ENCODE data around the gene ANKRD11.
"Not testable (repeated sequence)": the region's sequence is repeated elsewhere in the genome, so short reads cannot be mapped to it uniquely, and the experiment has no call there.

The ANKRD11 gene

DNA sequence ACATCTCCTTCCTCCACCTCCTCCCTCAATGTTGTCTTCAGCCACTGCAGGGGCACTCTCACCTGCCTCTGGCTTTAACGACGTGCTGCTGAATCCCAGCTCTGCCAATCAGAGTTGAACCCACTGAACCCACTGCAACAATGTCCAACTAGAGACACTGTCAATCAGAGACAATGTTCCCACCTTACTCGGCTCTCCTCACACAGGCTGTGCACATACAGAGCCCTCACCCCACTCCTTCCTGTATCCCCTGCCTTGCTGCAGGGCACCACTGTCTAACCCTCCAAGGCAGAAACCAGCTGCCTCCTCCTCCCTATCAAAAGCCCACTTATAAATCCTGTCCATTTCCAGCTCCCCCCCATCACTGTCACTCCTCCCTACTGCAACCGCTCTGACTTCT is 58.7 kb downstream of the ANKRD11 start:
- DNase-seq (ENCODE audit: low read depth in 2 of 2) = no peak

DNA sequence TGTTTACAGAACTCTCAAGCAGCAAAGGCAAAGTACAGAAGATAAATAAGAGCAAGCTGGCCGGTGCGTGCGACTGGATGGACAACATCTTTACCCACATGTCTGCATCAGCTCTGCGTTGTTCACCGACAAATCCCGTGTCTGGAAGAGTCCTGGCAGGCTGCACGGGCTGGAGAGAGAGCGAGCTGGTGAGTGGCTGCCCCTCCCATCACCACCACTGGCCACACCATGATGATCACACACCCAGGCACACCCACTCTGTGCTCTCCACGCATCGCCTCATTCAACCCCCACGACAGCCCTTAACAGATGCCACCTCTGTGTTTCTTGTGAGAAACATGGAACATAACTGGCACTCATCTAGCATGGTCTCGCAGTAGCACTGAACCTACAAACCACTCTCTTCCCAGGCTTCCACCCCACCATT is 59.2 kb downstream of the ANKRD11 start:
- no peak for DNase-seq (ENCODE audit: low read depth in 2 of 2)

DNA sequence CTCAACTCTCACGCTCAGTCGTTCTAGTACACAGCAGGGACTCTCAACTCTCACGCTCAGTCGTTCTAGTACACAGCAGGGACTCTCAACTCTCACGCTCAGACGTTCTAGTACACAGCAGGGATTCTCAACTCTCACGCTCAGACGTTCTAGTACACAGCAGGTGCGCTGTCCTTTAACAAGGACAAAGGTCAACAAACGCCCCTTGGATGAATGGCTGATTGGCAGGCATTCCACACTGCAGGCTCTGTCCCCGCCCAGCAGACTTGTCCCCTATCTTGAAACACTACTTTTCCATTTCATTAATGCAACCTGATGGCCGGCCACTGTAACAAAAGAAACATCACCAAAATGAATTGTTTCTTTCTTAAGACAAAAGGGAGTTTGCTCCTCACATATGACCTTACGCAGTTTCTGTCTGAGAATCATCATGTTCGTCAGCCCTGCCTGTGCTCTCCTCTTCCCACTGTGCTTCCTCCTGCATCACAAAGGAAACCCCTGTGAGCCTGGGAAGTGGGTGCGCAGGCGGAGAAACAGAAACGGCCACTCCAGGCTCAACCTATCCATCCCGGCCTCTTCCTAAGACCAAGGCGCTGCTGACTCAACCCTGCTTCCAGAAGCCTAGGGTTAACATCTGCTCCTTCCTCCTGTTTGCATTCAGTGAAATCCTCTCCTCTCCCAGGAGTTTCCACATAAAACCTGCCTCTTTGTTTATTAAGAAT is 59.8 kb downstream of the ANKRD11 start:
- no peak for DNase-seq (ENCODE audit: low read depth in 2 of 2)

DNA sequence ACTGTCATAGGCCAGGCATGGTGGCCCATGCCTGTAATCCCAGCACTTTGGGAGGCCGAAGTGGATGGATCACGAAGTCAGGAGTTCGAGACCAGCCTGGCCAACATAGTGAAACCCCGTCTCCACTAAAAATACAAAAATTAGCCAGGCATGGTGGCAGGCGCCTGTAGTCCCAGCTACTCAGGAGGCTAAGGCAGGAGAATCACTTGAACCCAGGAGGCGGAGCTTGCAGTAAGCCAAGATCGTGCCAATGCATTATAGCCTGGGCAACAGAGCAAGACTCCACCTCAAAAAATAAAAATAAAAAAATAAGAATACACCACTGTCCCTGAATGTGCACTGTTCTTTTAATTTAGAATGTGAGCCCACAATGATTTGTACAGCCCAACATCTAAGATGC is 61.8 kb downstream of the ANKRD11 start:
- not testable (repeated sequence) for DNase-seq (ENCODE audit: low read depth in 2 of 2)

DNA sequence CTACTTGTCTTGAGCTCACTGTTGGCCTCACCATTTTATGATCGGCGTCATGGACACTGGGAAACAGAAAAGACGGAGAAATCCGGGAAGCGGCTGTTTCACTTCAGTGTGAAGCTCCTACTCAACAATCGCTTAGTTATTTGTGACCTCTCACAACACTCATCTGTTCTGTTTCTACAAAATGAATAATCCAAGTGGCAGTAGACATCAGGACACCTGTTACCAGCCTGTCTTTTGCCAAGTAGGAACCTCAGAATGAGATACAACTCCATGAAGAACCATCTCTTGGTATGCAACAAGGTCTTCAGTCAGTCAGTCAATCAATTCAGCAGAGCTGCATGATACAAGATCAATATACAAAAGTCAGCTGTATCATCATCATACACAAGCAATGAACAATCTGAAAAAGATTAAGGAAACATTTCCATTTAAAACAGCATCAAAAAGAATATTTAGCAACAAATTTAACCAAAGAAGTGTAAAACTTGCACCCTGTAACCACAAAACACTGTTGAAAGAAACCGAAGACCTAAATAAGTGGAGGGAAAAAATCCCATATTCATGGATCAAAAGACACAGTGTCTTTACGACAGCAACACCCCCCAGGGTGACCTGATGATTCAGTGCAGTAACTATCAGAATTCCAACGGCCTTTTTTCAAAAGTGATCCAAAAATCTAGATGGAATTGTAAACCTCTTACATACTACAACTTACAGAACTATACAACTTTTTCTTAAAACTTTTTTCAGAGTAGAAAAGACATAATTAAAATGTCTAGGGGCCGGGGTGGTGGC is 63.4 kb downstream of the ANKRD11 start:
- no peak for DNase-seq (ENCODE audit: low read depth in 2 of 2)

DNA sequence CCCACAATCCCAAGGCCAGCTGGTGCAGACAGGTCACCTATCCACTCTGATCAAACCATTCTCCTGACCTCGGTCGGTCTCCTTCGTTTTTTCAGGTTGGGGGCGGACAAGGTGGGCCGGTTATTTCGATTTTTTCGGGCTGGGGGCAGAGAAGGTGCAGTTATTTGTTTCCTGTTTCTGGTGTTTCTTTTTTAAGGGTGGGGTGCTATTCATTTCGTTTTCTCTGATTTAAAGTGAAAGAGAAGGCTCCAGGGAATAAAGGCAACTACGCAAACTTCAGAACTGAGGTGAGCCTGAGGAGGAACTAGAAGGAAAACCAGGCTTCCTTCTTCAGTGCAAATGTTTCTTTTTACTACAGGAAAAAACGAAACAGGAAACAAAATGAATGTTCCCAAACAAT is 64.8 kb downstream of the ANKRD11 start:
- DNase-seq (ENCODE audit: low read depth in 2 of 2) = no peak

DNA sequence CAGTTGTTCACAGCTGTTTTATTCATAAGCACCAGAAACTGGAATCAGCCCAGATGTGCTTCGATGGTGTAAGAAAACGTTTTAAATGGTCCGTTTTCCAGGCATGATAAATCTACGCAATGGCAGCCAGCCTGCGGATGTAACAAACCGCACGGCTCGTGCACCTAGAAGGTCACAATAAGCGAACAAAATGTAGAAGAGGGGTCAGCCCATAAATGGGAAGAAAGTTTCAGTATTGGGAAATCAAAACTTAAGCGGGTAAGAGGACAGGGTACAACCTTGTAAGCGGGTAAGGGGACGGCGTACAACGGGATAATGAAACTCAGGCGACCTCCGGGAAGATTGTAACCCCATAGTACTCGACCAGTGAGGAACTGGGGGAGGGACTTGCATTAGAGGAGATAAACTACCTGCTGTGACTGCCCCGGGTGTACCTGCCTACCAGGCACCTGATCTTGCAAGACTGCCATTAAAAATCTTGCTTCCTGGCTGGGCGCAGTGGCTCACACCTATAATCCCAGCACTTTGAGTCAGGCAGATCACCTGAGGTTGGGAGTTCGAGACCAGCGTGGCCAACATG is 66.6 kb downstream of the ANKRD11 start:
- no peak for DNase-seq (ENCODE audit: low read depth in 2 of 2)

DNA sequence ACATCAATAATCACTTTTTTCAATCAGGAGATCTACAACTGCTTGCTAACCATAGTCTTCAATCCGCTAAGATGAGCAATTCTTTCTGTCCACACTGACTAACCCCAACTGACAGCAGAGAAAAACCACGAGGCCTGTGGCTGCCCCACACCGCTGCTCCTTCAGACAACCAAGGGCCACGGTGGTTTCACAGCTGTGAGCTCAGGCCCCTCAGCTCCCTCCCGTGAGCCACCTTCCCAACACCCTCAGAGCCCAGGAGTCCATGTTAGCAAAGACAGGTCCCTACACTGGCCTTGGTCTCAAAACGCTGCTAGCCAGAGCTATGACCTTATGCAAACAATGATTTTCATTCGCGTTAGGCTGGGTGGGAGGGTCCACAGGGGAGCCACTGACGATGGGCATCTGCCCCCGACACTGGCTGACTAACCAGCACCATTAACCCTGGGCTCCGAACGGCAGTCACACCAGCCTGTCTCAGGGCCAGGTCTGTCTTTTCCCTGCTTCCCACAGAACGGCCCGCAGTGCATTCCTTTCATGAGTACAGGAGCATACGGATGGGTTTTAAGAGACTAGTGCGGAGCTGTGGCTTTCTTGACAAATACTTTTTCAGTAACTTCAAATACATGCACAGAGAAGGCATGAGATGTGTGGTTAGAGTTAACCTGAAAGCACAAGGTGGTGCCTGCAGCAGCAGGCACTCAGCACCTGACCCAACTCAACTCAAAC is 67.3 kb downstream of the ANKRD11 start:
- peak; percentile 73 to 79 for DNase-seq (ENCODE audit: low read depth in 2 of 2)

DNA sequence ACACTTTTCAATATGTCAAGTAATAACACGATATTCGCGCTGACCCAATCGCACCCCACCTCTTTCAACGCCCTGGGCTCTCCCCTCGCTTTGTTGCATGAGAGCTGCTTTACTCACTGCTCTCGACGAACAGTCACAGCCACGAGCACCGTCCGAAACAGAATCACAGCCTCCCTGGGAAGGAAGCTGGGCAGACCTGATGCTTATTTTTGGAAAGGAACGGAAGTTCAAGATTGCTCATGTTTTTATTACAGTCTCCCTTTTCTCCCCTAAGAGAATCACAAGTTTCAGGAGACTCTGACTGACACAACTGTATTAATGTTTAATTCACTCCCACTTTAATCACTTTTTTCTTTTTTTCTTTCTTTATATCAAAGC is 67.8 kb downstream of the ANKRD11 start:
- peak in 1 of 2 donors; percentile 45 for DNase-seq (ENCODE audit: low read depth in 2 of 2)

DNA sequence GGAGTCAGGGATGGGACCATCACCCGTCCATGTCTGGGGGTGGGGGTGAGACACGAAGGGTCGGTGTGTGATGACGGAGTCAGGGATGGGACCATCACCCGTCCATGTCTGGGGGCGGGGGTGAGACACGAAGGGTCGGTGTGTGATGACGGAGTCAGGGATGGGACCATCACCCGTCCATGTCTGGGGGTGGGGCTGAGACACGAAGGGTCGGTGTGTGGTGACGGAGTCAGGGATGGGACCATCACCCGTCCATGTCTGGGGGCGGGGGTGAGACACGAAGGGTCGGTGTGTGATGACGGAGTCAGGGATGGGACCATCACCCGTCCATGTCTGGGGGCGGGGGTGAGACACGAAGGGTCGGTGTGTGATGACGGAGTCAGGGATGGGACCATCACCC is 69.1 kb downstream of the ANKRD11 start:
- not testable (repeated sequence) for DNase-seq (ENCODE audit: low read depth in 2 of 2)

DNA sequence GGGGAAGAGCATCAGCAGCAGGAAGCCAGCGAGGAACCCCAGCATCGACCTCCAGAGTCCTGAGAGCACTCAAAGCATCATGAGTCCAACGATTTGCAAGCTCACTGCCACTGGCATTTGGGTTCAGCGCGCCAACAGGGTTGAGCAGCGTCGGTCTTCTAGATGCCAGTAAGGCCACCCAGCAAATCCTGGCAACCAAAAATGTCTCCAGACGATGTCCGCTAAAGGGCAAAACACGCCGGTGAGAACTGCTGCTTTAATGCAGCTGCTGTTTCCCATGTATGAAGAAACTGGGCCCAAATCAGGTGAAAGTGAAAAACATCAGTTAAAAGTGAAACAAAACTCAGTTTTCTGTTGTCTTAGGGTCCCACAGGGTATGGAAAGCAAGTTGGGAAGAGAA is 70.2 kb downstream of the ANKRD11 start:
- DNase-seq (ENCODE audit: low read depth in 2 of 2) = no peak

DNA sequence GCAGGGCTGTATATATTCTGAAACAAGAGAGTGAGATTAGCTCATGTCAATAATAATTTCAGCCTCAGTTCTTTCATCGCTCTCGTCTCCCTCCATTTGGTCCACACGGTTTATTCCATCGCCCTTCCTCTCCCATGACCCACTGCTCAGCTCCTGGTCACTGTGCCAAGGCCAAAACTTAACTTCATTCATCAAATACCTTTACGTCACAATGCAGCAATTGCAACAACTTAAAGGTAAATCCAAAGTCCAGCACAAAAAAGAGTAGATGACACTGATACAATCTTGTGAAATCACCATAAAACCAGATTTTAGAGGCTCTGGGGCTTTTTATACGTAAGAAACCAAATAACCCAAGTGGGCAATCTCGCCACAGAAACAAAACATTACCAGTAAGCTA is 72.0 kb downstream of the ANKRD11 start:
- no peak for DNase-seq (ENCODE audit: low read depth in 2 of 2)

DNA sequence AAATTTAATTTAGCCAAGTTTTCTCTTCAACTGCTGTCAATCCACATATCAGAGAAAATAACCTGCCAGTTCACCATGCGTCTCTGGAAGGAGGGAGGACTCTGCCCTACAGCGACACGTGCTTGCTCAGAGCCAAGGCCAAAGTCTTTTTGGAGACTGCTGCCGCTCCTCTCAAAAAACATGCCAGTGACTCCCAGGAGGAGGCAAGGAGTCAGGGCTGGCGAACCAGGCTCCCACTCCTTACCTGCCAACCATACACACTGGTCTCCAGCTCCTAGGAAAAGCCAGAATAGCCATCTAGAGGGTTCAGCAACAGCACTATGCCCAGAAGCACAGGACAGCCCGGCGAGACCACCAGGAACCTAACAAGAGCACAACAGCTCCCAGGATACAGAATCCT is 73.0 kb downstream of the ANKRD11 start:
- no peak for DNase-seq (ENCODE audit: low read depth in 2 of 2)

DNA sequence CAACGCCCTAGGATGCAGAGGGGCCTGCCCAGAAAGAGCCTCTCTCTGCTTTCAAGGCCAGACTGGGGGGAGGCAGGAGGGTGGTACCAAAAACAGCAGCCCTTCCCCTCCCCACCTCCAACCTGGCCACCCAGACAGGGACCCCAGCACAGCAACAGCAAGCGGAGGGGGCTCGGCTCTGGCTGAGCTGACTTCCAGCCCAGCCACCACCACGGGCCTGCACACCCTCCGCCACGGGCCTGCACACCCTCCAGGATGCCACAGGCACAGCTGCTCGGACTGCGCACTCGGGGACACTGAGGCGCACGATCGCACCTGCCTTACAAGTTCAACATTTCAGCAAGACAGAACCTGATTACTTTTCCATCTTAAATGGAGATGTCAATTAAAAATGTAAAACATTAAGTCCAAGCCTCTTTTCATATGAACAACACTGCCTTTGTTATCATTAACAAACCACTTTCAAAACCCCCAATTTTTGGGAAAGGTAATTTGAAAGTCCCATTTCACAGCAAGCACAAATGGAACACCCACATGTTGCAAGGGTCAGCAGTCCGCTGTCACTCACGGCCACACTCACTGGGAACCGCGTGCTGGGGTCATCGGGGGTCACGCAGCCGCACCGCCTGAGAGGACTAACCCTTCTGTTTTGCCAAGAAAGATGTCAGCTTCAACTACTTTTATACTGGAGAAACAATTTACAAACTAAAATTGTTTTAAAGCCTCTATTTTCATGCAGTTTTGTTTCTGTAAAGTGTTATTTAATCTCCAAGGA is 76.4 kb downstream of the ANKRD11 start:
- no peak for DNase-seq (ENCODE audit: low read depth in 2 of 2)

DNA sequence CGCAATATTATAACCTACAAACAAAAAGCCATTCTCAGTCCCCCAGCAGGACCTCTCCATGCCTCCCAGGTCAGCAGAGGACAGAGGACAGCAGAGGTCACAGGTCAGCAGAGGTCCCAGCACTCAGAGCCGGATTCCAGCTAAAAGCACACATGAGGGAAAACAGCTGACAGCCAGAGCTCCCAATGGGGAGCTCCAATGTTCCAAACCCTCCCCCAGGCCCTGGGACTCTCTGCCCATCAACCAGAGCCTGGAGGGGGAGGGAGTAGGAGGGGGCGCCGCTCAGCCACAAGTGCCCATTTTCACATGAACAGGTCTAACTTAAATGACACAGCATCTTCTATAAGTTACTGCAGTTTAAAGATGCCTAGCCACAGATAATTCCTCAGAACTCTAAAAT is 77.5 kb downstream of the ANKRD11 start:
- DNase-seq (ENCODE audit: low read depth in 2 of 2) = no peak

DNA sequence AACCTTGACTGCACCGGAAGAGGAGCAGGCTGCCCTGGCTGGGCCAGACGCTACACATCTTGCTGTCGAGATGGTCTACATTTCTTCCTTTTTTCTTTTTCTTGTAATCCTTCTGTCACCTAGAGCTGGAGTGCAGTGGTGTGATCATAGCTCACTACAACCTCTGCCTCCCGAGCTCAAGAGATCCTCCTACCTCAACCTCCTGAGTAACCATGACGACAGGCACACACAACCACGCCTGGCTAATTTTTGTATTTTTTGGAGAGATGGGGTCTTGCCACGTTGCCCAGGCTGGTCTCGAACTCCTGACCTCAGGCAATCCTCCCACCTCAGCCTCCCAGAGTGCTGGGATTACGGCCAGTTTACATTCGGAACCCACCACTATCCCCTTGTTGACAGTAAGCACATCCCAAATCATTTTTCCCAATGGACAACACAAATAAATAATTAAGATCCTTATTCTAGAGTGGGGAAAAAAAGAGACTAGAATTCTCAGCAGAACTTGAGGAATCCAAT is 79.0 kb downstream of the ANKRD11 start:
- no peak for DNase-seq (ENCODE audit: low read depth in 2 of 2)

DNA sequence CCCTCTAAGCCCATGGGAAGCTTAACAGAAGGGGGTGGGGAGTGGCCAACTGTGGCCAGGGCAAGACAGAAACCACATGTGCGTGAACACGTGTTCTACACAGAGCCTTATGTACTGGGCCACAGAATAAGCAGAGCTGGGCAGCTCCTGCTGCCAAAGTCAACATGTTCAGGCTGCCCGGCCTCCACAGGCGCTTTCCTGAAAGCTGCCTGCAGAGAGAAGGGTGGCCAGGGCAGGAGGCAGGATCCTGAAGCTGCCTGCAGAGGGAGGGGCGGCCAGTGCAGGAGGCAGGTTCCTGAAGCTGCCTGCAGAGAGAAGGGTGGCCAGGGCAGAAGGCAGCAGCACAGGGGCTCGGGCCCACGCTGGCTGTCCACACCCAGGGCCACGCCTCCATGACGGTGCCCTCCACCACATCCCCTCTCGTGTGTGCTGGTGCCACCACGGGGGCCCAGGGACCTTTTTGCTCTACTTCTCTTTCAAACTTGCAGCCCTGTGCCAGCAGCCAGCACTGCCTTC is 79.5 kb downstream of the ANKRD11 start:
- no peak for DNase-seq (ENCODE audit: low read depth in 2 of 2)

DNA sequence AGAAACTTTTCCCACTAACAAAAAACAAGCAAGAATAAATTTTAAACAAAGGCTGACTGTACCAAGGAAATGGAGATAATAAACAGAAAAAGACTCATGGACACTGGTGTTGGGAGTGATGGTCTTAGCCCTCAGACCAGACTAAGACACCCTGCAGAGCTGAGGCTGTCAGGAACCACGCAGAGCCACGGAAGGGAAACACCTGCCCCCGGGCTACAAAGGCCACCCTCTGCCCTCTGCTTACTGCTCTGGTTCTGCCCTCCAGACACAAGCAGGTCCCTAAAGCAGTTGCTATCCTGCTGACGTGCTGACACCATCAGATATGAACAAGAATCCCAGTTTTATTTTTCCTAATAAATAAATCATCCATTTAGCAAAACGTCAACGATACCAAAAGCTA is 80.0 kb downstream of the ANKRD11 start:
- DNase-seq (ENCODE audit: low read depth in 2 of 2) = no peak

DNA sequence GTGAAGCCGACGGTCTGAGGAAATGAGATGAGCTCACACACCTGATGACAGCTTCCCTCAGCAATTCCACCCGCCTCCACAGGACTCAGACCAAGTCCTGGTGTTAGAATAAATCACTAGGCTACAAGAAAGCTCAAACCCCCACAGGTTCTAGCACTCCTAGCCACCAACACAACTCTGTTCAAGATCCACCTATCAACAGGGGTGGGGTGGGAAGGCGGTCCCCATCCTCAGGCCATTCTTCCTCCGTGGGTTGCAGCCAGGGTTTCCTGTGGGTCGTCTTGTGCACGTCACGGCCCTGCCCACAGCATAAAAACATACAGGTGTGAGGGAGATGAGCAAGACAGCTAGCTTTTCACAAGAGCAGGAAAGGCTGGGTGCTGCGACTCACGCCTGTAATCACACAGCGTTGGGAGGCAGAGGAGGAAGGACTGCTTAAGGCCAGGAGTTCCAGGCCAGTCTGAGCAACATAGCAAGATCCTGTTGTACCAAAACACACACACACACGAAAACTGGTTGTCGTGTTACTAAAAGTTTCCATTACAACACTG is 81.1 kb downstream of the ANKRD11 start:
- peak; percentile 40 to 56 for DNase-seq (ENCODE audit: low read depth in 2 of 2)

DNA sequence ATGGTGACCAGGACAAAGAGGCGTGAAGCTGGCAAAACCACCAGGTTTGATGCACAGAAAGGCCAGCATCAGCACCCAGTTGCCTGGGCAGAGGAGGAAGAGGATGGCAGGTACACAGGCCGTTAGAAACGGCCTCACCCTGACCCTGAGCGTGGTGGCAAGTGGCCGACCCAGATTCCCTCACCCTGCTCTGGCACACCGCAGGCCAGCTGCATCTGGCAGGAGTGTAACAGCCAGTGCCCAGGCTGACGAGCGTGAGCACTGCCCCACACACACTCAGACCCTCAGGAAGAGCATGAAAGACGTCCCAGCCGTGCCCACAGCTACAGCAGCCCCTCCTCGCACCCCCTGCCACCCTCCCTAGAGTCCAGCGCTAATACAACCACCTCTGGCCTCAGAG is 82.0 kb downstream of the ANKRD11 start:
- DNase-seq (ENCODE audit: low read depth in 2 of 2) = no peak

DNA sequence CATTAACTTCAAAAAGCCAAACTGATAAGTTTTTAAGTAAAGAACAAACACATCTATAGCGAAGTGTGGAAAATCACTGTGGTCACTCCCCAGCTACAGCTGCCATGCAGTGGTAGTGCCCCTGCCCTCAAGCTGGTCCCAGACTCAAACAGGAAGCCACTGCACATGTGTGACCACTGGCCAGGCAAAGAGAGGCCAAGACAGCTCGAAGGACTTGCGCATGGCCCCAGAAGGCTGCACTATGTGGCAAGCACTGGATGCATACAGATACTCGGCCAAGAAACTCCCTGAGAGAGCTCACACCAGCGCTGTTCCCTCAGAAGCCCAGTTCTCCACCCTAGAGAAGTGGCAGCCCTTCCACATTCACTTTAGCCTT is 82.4 kb downstream of the ANKRD11 start:
- DNase-seq (ENCODE audit: low read depth in 2 of 2) = no peak

All from stimulated activated CD8-positive, alpha-beta memory T cell treated with anti-CD3 and anti-CD28 coated beads, Interleukin-15, amount 100 ng/mL, for 48 hours (primary cell).